ENCODE data around the gene TMEM220.
"Not testable (repeated sequence)": the region's sequence is repeated elsewhere in the genome, so short reads cannot be mapped to it uniquely, and the experiment has no call there.

The TMEM220 gene

DNA sequence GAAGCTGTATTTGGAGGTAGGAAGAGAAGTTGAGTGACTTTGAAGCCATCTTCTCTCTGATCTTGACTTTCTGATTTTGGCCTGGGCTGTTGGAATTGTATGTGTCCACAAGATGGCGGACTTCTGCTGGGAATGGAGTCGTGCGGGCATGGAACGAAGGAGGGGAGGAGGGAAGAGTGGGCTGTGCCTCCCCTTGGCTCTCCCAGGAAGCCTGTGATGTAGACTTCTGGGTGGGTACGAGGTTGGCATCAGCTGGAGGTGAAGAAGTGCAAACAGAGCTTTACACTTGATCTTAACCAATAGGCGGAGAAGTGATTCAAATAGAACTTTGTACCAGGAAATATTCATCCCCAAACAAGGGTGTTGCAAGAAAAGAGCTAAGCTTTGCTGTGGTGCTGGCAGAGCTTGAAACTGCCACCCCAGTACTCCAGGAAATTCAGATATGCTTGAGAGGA is 7.4 kb upstream of the TMEM220 start:
- TF ChIP-seq, protein P1, sequence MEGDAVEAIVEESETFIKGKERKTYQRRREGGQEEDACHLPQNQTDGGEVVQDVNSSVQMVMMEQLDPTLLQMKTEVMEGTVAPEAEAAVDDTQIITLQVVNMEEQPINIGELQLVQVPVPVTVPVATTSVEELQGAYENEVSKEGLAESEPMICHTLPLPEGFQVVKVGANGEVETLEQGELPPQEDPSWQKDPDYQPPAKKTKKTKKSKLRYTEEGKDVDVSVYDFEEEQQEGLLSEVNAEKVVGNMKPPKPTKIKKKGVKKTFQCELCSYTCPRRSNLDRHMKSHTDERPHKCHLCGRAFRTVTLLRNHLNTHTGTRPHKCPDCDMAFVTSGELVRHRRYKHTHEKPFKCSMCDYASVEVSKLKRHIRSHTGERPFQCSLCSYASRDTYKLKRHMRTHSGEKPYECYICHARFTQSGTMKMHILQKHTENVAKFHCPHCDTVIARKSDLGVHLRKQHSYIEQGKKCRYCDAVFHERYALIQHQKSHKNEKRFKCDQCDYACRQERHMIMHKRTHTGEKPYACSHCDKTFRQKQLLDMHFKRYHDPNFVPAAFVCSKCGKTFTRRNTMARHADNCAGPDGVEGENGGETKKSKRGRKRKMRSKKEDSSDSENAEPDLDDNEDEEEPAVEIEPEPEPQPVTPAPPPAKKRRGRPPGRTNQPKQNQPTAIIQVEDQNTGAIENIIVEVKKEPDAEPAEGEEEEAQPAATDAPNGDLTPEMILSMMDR (conservative IDR thresholded peaks at IDR 0.05; ENCODE audit: low read depth) = peak; percentile 82
- H3K27ac ChIP-seq = no peak overlapping the region
- CTCF ChIA-PET = interaction anchor here (0.5 to 1.8 kb wide), 15 partner anchors 10 to 1339 kb away, joined by 3 to 11 read pairs (median 3); no protein-coding TSS in a partner anchor
- POLR2A ChIA-PET (ENCODE audit: low non-redundant PET) = interaction anchor here (0.7 kb wide), 1 partner anchor 11 kb away, joined by 3 read pairs; no protein-coding TSS in a partner anchor
- DNase-seq (ENCODE audit: low spot score) = peak; percentile 55

DNA sequence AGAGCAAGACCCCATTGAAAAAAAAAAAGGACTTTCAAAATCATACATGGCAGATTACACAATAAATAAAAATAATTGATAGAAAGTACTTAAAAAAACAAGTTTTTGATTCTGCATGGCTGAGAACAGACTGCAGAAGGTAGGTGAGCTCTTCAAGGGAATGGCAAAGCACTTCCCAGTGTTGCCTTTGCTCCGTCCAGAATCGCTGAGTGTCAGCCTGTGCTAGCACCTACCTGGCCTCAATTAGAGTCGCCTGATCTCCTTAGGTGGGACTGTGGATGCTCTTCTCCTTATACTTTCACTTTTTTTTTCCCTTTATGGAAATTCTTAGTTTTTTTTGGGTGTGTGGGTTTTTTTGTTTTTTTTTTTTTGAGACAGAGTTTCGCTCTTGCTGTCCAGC is 6.0 kb upstream of the TMEM220 start:
- no peak for DNase-seq (ENCODE audit: low spot score)
- no peak overlapping the region for H3K27ac ChIP-seq
- ChIA-PET POLR2A (ENCODE audit: low non-redundant PET) (no interaction called here), CTCF (interaction anchor here (0.7 kb wide), 1 partner anchor 109 kb away, joined by 4 read pairs; no protein-coding TSS in a partner anchor)
- TF ChIP-seq, protein P1 (conservative IDR thresholded peaks at IDR 0.05; ENCODE audit: low read depth) = no peak

DNA sequence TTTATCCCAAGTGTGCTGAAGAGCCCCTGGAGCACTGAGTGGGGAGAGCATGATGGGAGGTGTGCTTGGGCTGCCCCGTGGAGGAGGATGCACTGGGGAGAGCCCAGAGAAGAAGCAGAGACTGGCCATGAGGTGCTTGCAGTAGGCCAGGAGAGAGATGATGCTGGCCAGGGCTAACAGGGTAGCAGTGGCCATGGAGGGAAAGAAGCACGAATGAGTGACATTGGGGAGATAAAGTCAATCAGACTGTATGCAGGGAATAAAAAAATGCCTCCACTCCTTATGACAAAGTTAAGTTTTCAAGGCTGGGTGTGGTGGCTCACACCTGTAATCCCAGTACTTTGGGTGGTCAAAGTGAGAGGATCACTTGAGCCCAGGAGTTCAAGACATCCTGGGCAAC is 5.4 kb upstream of the TMEM220 start:
- ChIA-PET CTCF (interaction anchor here (0.7 kb wide), 1 partner anchor 110 kb away, joined by 4 read pairs; no protein-coding TSS in a partner anchor), POLR2A (ENCODE audit: low non-redundant PET) (no interaction called here)
- no peak for DNase-seq (ENCODE audit: low spot score)
- no peak overlapping the region for H3K27ac ChIP-seq
- TF ChIP-seq, protein P1 (conservative IDR thresholded peaks at IDR 0.05; ENCODE audit: low read depth) = no peak

DNA sequence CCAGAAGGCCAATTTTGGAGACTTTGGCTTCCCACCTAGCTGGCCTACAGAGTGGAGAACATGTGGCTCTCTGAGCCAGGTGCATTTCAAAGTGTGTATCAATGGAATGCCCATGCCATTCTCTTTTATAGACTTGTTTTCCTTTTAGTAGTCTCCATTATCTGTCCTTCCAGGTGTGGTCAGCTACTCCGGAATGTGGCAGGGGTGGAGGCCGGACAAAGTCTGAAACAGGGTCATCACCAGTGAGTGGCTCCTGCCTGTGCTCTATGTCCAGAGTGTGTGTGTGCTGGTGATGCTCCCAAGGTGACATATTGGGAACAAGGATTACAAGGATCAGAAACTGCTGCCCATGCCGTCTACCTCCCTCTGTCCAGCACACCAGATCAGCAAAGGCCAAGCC is 3.8 kb upstream of the TMEM220 start:
- ChIA-PET CTCF (no interaction called here), POLR2A (ENCODE audit: low non-redundant PET) (no interaction called here)
- no peak for DNase-seq (ENCODE audit: low spot score)
- TF ChIP-seq, protein P1 (conservative IDR thresholded peaks at IDR 0.05; ENCODE audit: low read depth) = no peak
- no peak overlapping the region for H3K27ac ChIP-seq

DNA sequence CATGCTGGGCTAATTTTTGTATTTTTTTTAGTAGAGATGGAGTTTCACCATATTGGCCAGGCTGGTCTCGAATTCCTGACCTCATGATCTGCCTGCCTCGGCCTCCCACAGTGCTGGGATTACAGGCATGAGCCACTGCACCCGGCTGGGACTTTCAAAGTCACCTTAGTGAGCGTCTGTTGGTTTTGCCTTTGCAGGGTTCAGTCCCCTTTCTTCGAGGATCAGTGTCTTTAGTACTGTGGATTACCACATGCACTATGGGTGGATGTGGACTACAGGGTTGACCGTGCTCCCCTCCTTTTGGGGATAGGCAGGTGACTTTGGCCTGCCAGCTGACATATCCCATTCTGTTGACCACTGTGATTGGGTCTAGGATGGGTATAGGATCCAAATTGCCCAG is 2.3 kb upstream of the TMEM220 start:
- CTCF ChIA-PET; DNase-seq (ENCODE audit: low spot score); POLR2A ChIA-PET (ENCODE audit: low non-redundant PET); H3K27ac ChIP-seq: not testable (repeated sequence)

DNA sequence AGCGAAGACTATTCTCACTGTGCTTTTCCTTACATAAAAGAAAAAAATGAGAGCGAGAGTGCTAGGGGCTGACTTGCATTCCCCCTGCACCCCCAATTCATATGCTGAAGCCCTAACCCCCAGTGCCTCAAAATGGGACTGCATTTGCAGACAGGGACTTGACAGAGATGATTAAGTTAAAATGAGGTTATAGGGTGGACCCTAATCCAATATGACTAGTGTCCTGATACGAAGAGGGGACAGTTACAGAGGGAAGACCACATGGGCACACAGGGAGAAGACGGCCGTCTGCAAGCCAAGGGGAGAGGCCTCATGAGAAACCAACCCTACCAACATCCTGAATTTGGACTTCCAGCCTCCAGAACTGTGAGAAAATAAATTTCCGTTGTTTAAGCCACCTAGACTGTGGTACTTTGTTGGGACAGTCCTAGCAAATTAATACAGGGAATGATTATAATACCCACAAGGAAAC is 1.6 kb upstream of the TMEM220 start:
- DNase-seq (ENCODE audit: low spot score) = no peak
- H3K27ac ChIP-seq = no peak overlapping the region
- CTCF ChIA-PET = interaction anchor here (0.5 kb wide), 1 partner anchor 60 kb away, joined by 4 read pairs; no protein-coding TSS in a partner anchor
- TF ChIP-seq, protein P1 (conservative IDR thresholded peaks at IDR 0.05; ENCODE audit: low read depth) = no peak
- POLR2A ChIA-PET (ENCODE audit: low non-redundant PET) = no interaction called here

DNA sequence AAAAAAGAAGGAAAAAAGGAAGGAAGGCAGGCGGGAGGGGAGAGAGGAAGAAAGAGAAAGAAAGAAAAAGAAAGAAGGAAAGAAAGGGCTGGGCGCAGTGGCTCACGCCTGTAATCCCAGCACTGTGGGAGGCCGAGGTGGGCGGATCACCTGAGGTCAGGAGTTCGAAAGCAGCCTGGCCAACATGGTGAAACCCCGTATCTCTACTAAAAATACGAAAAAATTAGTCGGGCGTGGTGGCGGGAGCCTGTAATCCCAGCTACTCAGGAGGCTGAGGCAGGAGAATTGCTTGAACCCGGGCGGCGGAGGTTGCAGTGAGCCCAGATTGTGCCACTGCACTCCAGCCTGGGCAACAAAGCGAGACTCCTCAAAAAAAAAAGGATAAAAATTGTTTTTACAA is 424 bp upstream of the TMEM220 start:
- POLR2A ChIA-PET (ENCODE audit: low non-redundant PET); H3K27ac ChIP-seq; DNase-seq (ENCODE audit: low spot score): not testable (repeated sequence)
- CTCF ChIA-PET = interaction anchor here (0.6 kb wide), 1 partner anchor 86 kb away, joined by 3 read pairs; no protein-coding TSS in a partner anchor
